ENCODE results near the gene CDKN1C.

CDKN1C gene

GRCh38 chr11:2887515-2888195 lies 2.1 kb upstream of the CDKN1C start:
- no peak for DNase-seq (ENCODE audit: low read depth)
- H3K4me3 ChIP-seq (ENCODE audit: low read depth, low read length), result no peak overlapping the region
- TF ChIP-seq CTCF (IDR thresholded peaks at IDR 0.05; ENCODE audit: low read depth, low read length, missing control alignments), result no peak

GRCh38 chr11:2886936-2887335 lies 1.4 kb upstream of the CDKN1C start:
- no peak for DNase-seq (ENCODE audit: low read depth)
- no peak overlapping the region for H3K4me3 ChIP-seq (ENCODE audit: low read depth, low read length)
- no peak for TF ChIP-seq CTCF (IDR thresholded peaks at IDR 0.05; ENCODE audit: low read depth, low read length, missing control alignments)

- no peak for TF ChIP-seq CTCF (IDR thresholded peaks at IDR 0.05; ENCODE audit: low read depth, low read length, missing control alignments)
- H3K4me3 ChIP-seq (ENCODE audit: low read depth, low read length), result no peak overlapping the region; the same call in 1 of the 2 replicates
- DNase-seq (ENCODE audit: low read depth), result no peak
Measured at GRCh38 chr11:2886191-2886894, 768 bp upstream of the CDKN1C start.

GRCh38 chr11:2885017-2885677 lies 428 bp downstream of the CDKN1C start:
- DNase-seq (ENCODE audit: low read depth), result no peak
- peak overlapping the region; percentile 60 for H3K4me3 ChIP-seq (ENCODE audit: low read depth, low read length)

GRCh38 chr11:2883979-2884815 lies 1.4 kb downstream of the CDKN1C start:
- no peak overlapping the region for H3K4me3 ChIP-seq (ENCODE audit: low read depth, low read length)
- TF ChIP-seq CTCF (IDR thresholded peaks at IDR 0.05; ENCODE audit: low read depth, low read length, missing control alignments), result no peak
- DNase-seq (ENCODE audit: low read depth), result no peak

More at GRCh38 chr11:2885017-2885677, 428 bp downstream of the CDKN1C start:
- no peak for TF ChIP-seq CTCF (IDR thresholded peaks at IDR 0.05; ENCODE audit: low read depth, low read length, missing control alignments)

GRCh38 chr11:2883640-2883978 lies 2.0 kb downstream of the CDKN1C start:
- no peak for TF ChIP-seq CTCF (IDR thresholded peaks at IDR 0.05; ENCODE audit: low read depth, low read length, missing control alignments)
- no peak overlapping the region for H3K4me3 ChIP-seq (ENCODE audit: low read depth, low read length)
- DNase-seq (ENCODE audit: low read depth), result no peak
